GM23338 (cell line): ENCODE data around the gene STX7.

Experiments used
- EZH2 ChIP-seq: fragments of 200-600 bp; sonication (generic); IDR thresholded peaks from one replicate; pipeline ENCODE4 v1.8.0; 2017; ENCODE audit warnings: antibody characterized with exemption, mild to moderate bottlenecking, low read depth; ENCODE audit not compliant: unreplicated experiment
- EZH2phosphoT487 ChIP-seq: fragments of 200-600 bp; sonication (generic); IDR thresholded peaks from one replicate; pipeline ENCODE4 v1.8.1; 2018; ENCODE audit warnings: antibody characterized with exemption; ENCODE audit not compliant: unreplicated experiment
- TF ChIP-seq, protein P1 (sequence below): IDR thresholded peaks from 2 replicates; pipeline ENCODE4 v1.6.1; 2016; ENCODE audit warnings: antibody characterized with exemption

DNA sequence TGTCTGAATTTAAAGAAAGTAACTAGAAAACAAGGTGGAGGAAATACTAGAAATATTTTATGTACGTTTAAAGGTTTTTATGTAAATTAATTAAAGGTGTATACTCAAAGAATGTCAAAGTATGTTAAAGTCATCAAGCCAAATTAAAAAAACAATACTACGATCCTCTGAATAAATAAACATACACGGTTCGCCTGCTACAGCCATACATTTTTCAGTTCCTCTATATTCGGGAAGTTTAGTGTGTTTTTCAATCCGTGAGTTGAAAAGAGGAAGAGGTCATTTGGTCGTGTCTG is 626 bp downstream of the STX7 start:
- TF ChIP-seq EZH2 (no peak), EZH2phosphoT487 (no peak)
- TF ChIP-seq, protein P1, sequence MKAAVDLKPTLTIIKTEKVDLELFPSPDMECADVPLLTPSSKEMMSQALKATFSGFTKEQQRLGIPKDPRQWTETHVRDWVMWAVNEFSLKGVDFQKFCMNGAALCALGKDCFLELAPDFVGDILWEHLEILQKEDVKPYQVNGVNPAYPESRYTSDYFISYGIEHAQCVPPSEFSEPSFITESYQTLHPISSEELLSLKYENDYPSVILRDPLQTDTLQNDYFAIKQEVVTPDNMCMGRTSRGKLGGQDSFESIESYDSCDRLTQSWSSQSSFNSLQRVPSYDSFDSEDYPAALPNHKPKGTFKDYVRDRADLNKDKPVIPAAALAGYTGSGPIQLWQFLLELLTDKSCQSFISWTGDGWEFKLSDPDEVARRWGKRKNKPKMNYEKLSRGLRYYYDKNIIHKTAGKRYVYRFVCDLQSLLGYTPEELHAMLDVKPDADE = no peak
